ENCODE results near the gene GPC3.

GPC3 gene

DNA sequence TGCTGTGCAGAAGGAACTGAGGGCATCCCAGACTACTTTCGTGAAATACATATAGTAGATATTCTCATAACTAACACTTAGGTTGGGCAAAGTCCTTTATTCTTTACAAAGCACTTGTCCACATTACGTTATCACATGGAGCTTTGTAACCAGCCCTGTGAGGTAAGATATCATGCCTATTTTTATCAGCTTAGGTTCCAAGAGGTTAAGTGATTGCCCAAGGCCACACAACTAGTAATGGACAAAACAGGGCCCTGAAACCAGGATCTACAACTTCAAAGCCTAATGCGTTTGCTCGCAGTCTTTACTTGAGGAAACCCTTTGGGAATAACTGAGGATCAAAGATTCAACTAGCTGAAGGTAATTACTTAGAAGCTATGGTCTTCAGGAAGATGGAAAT, 261.5 kb downstream of the GPC3 start:
- TF ChIP-seq RAD21 (IDR thresholded peaks at IDR 0.05; ENCODE audit: low read depth) (no peak), ZBTB7A (IDR thresholded peaks at IDR 0.05; ENCODE audit: low read depth) (no peak), CREB1 (IDR thresholded peaks at IDR 0.05; ENCODE audit: low read depth) (no peak)
- TF ChIP-seq, protein P1, sequence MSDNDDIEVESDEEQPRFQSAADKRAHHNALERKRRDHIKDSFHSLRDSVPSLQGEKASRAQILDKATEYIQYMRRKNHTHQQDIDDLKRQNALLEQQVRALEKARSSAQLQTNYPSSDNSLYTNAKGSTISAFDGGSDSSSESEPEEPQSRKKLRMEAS (IDR thresholded peaks at IDR 0.05), result no peak

DNA sequence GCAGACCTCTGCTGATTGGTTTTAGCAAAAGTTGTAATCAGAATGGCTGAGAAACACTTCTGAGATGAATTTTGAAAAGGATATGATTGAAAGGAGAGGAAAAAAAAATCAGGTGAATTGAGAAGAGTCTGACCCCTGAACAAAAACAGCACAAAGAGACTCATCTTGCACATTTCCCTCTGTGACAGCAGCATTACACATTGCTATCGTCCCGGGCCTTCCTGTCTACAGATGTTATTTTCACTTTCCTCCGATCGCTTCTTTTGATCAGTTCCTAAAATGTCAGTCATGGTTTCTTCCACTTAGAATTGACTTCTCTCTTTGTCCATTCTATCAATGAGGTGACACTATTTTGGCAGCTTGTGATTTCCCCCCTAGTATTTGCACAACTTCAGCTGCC, 262.6 kb downstream of the GPC3 start:
- TF ChIP-seq RAD21 (IDR thresholded peaks at IDR 0.05; ENCODE audit: low read depth) (no peak), CEBPB (IDR thresholded peaks at IDR 0.05) (no peak), NFIC (IDR thresholded peaks at IDR 0.05) (no peak), ZBTB7A (IDR thresholded peaks at IDR 0.05; ENCODE audit: low read depth) (no peak), CREB1 (IDR thresholded peaks at IDR 0.05; ENCODE audit: low read depth) (no peak), FOXM1 (IDR thresholded peaks at IDR 0.05; ENCODE audit: borderline replicate concordance, low read depth) (no peak), EGR1 (IDR thresholded peaks at IDR 0.05) (no peak), EP300 (IDR thresholded peaks at IDR 0.05; ENCODE audit: borderline replicate concordance) (no peak), TEAD4 (IDR thresholded peaks at IDR 0.05) (no peak), TCF12 (IDR thresholded peaks at IDR 0.05; ENCODE audit: low read depth) (no peak), YY1 (IDR thresholded peaks at IDR 0.05; ENCODE audit: low read depth) (no peak), TAF1 (IDR thresholded peaks at IDR 0.05; ENCODE audit: low read depth) (no peak)
- TF ChIP-seq, protein P2, sequence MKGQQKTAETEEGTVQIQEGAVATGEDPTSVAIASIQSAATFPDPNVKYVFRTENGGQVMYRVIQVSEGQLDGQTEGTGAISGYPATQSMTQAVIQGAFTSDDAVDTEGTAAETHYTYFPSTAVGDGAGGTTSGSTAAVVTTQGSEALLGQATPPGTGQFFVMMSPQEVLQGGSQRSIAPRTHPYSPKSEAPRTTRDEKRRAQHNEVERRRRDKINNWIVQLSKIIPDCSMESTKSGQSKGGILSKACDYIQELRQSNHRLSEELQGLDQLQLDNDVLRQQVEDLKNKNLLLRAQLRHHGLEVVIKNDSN (IDR thresholded peaks at IDR 0.05), result no peak
- TF ChIP-seq, protein P3, sequence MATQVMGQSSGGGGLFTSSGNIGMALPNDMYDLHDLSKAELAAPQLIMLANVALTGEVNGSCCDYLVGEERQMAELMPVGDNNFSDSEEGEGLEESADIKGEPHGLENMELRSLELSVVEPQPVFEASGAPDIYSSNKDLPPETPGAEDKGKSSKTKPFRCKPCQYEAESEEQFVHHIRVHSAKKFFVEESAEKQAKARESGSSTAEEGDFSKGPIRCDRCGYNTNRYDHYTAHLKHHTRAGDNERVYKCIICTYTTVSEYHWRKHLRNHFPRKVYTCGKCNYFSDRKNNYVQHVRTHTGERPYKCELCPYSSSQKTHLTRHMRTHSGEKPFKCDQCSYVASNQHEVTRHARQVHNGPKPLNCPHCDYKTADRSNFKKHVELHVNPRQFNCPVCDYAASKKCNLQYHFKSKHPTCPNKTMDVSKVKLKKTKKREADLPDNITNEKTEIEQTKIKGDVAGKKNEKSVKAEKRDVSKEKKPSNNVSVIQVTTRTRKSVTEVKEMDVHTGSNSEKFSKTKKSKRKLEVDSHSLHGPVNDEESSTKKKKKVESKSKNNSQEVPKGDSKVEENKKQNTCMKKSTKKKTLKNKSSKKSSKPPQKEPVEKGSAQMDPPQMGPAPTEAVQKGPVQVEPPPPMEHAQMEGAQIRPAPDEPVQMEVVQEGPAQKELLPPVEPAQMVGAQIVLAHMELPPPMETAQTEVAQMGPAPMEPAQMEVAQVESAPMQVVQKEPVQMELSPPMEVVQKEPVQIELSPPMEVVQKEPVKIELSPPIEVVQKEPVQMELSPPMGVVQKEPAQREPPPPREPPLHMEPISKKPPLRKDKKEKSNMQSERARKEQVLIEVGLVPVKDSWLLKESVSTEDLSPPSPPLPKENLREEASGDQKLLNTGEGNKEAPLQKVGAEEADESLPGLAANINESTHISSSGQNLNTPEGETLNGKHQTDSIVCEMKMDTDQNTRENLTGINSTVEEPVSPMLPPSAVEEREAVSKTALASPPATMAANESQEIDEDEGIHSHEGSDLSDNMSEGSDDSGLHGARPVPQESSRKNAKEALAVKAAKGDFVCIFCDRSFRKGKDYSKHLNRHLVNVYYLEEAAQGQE (IDR thresholded peaks at IDR 0.05; ENCODE audit: low read depth), result no peak
- TF ChIP-seq, protein P1 (IDR thresholded peaks at IDR 0.05), result no peak

DNA sequence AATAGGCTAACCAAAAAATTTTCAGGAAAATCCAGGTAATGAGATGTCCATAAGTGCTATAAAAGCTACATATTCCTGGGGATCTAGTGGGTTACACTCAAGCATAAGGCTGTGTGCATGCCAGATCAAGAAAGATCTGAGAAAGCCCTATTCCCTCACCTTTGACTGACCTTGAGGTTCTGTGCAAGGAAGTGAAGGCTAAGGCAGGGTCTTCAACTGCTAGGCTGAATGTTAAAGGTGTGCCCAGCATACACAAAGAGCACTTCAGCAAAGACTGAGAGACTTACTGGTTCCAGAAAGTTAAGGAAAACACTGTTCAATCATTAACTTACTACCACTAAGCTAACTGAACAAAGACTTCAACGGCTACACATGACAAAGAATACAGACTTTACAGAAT, 269.7 kb downstream of the GPC3 start:
- TF ChIP-seq YY1 (IDR thresholded peaks at IDR 0.05; ENCODE audit: low read depth) (no peak), TEAD4 (IDR thresholded peaks at IDR 0.05) (no peak), FOXM1 (IDR thresholded peaks at IDR 0.05; ENCODE audit: borderline replicate concordance, low read depth) (no peak), NFIC (IDR thresholded peaks at IDR 0.05) (no peak), CEBPB (IDR thresholded peaks at IDR 0.05) (no peak), ZBTB7A (IDR thresholded peaks at IDR 0.05; ENCODE audit: low read depth) (no peak), CREB1 (IDR thresholded peaks at IDR 0.05; ENCODE audit: low read depth) (no peak), TAF1 (IDR thresholded peaks at IDR 0.05; ENCODE audit: low read depth) (no peak), EP300 (IDR thresholded peaks at IDR 0.05; ENCODE audit: borderline replicate concordance) (no peak), EGR1 (IDR thresholded peaks at IDR 0.05) (no peak), TCF12 (IDR thresholded peaks at IDR 0.05; ENCODE audit: low read depth) (no peak), RAD21 (IDR thresholded peaks at IDR 0.05; ENCODE audit: low read depth) (no peak)
- TF ChIP-seq, protein P1 (IDR thresholded peaks at IDR 0.05), result no peak
- TF ChIP-seq, protein P3 (IDR thresholded peaks at IDR 0.05; ENCODE audit: low read depth), result no peak

DNA sequence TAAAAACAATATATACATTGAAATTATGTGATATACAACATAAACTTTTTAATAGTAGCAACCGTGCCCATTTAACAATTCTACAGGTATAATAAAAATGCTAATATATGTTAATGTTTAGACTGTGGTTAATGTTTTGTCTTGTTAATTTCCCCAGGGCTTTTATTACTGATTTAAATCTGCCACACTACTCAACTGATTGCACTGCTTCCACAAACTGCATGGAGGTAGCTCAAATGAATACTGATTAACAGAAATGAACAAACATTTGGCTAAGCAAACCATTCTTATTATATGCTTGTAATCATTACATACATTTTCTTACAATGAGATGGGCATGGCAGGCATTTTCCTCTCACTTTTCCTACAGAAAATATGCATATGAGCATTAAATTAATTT, 275.9 kb downstream of the GPC3 start:
- TF ChIP-seq, protein P3 (IDR thresholded peaks at IDR 0.05; ENCODE audit: low read depth), result no peak

DNA sequence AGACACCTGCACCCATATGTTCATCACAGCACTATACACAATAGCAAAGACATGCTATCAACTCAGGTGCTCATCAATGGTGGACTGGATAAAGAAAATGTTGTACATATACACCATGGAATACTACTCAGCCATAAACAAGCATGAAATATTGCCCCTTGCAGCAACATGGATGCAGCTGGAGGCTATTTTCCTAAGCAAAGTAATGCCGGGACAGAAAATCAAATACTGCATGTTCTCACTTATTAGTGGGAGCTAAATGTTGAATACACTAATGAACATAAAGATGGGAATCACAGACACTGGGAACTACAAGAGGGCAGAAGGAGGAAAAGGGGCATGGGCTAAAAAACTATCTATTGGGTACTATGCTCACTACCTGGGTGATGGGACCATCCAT, 278.5 kb downstream of the GPC3 start:
- no peak for TF ChIP-seq NFIC (IDR thresholded peaks at IDR 0.05)
- no peak for TF ChIP-seq EP300 (IDR thresholded peaks at IDR 0.05; ENCODE audit: borderline replicate concordance)
- TF ChIP-seq YY1 (IDR thresholded peaks at IDR 0.05; ENCODE audit: low read depth), result no peak
- TF ChIP-seq RAD21 (IDR thresholded peaks at IDR 0.05; ENCODE audit: low read depth), result no peak
- no peak for TF ChIP-seq TCF12 (IDR thresholded peaks at IDR 0.05; ENCODE audit: low read depth)
- TF ChIP-seq ZBTB7A (IDR thresholded peaks at IDR 0.05; ENCODE audit: low read depth), result no peak
- TF ChIP-seq, protein P1 (IDR thresholded peaks at IDR 0.05), result no peak
- TF ChIP-seq, protein P2 (IDR thresholded peaks at IDR 0.05), result no peak
- TF ChIP-seq CEBPB (IDR thresholded peaks at IDR 0.05), result no peak
- TF ChIP-seq TAF1 (IDR thresholded peaks at IDR 0.05; ENCODE audit: low read depth), result no peak
- no peak for TF ChIP-seq CREB1 (IDR thresholded peaks at IDR 0.05; ENCODE audit: low read depth)
- TF ChIP-seq TEAD4 (IDR thresholded peaks at IDR 0.05), result no peak
- no peak for TF ChIP-seq FOXM1 (IDR thresholded peaks at IDR 0.05; ENCODE audit: borderline replicate concordance, low read depth)
- TF ChIP-seq EGR1 (IDR thresholded peaks at IDR 0.05), result no peak
- TF ChIP-seq, protein P3 (IDR thresholded peaks at IDR 0.05; ENCODE audit: low read depth), result no peak

Data from Ishikawa (cell line).